ENCODE results near the gene TXK. TPM values are rescaled to one million over a fixed set of nuclear protein-coding genes. Genes with fewer than 3 reads are reported as not detected.
A peak's percentile ranks its signal among the peaks of the same experiment; 100 is the strongest.

Gene TXK
- polyA plus RNA-seq, 4 donors: 0.54 to 3.4 (median 1.0) TPM

DNA sequence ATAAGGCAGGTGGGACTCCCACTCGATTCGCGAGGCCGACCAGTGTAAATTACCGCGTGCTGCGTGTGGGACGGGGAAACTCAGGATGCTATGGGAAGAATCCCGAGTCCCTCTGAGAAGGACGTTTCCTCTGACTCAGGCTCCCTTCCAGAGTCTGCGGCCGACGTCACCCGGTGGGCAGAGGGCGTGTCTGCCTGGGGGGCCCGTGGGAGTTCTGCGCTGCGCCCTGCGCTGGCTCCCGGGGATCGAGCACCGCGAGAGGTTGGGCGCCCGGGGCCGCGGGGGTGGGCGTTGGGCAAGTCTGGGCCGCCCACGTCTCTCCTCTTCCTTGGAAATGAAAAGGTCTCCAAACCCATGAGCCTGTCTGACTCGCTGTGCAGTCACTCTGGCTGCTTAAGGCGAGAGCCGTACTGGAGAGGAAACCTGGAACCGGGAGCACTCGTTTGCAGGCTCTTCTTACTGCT lies 116.9 kb downstream of the TXK start:
- no peaks in the 10 kb centered on the region for H3K36me3 ChIP-seq (ENCODE audit: control insufficient read depth in 3 of 3, insufficient read depth in 2 of 3, low read depth in 1 of 3, low read length in 3 of 3)
- peak overlapping the region; percentile 56 to 75 (median 70) for H3K4me3 ChIP-seq (ENCODE audit: low read depth in 1 of 3, low read length in 3 of 3)
- H3K27me3 ChIP-seq (ENCODE audit: control insufficient read depth in 3 of 3, insufficient read depth in 3 of 3, low read length in 3 of 3): peaks cover 0 to 9% (median 3%) of the 10 kb centered on the region in 3 donors
- FAIRE-seq (no peak), DNase-seq (peak; percentile 79 to 89)
- peaks cover 0 to 11% of the 10 kb centered on the region in 2 donors for H3K9me3 ChIP-seq (ENCODE audit: control insufficient read depth in 2 of 2, insufficient read depth in 1 of 2, low read depth in 1 of 2, low read length in 1 of 2)
- H3K27ac ChIP-seq (ENCODE audit: low read depth in 1 of 3, low read length in 2 of 3): peak overlapping the region; percentile 77 to 100 (median 93)
- H3K4me1 ChIP-seq (ENCODE audit: control insufficient read depth in 3 of 3, insufficient read depth in 2 of 3, low read depth in 1 of 3, low read length in 2 of 3): peaks cover 0 to 38% (median 4%) of the 10 kb centered on the region in 3 donors
- 0 to 2% (median 1%) methylated on average over 34 to 35 of the region's 35 CpGs for WGBS, 3 donors

Other genes starting within 250 kb of the TXK start
- gene NFXL1, start 219.7 kb downstream of the TXK start, polyA plus RNA-seq: 10 to 100 TPM in 1 of 4 donors, 1 to 10 TPM in 3; 4.6 to 15.1 (median 6.3) TPM
- gene CNGA1, start 117.6 kb downstream of the TXK start, polyA plus RNA-seq: 10 to 100 TPM in 1 of 4 donors, 1 to 10 TPM in 3; 1.4 to 10.5 (median 6.1) TPM
- 10 to 100 TPM in 1 of 4 donors, 1 to 10 TPM in 3; 2.2 to 37.4 (median 4.4) TPM for gene NIPAL1, start 117.5 kb downstream of the TXK start, polyA plus RNA-seq
- 1 to 10 TPM; 1.3 to 4.5 (median 3.3) TPM for gene TEC, start 135.6 kb upstream of the TXK start, polyA plus RNA-seq
- 10 to 100 TPM; 21.1 to 34.4 (median 21.7) TPM for gene SLAIN2, start 207.3 kb upstream of the TXK start, polyA plus RNA-seq

Data from small intestine (tissue), 7 donors.